Transverse colon (tissue), 4 donors: ENCODE measurements around the gene TMED8. TPM values are rescaled to one million over a fixed set of nuclear protein-coding genes. Genes with fewer than 3 reads are reported as not detected.

Experiments
- DNase-seq: peaks from one replicate; pipeline ENCODE4 v3.0.0-alpha.2; 2019
- H3K27ac ChIP-seq, 4 donors: fragments of 200-600 bp; sonication (generic); 2 replicates each; pipeline ENCODE4 v1.5.1; 2016 to 2018; ENCODE audit warnings: inconsistent platforms in 4 of 4
- H3K27me3 ChIP-seq: fragments of 200-600 bp; sonication (generic); 2 replicates; pipeline ENCODE4 v1.5.1; 2017; ENCODE audit warnings: inconsistent platforms
- H3K36me3 ChIP-seq, 4 donors: fragments of 200-600 bp; sonication (generic); 2 replicates each; pipeline ENCODE4 v1.5.1; 2017 to 2019; ENCODE audit warnings: inconsistent platforms in 4 of 4
- H3K4me1 ChIP-seq, 4 donors: fragments of 200-600 bp; sonication (generic); 2 replicates each; pipeline ENCODE4 v1.5.1; 2017 to 2020; ENCODE audit warnings: inconsistent platforms in 4 of 4
- H3K4me3 ChIP-seq, 4 donors: fragments of 200-600 bp; sonication (generic); 1 replicate in 1 of 4; 2 replicates in 3 of 4; pipeline versions ENCODE4 v1.5.1 to v1.6.1; 2017 to 2019; ENCODE audit warnings: inconsistent platforms in 4 of 4
- H3K9me3 ChIP-seq, 2 donors: fragments of 200-600 bp; sonication (generic); 2 replicates each; pipeline ENCODE4 v1.5.1; 2017 to 2019; ENCODE audit warnings: inconsistent platforms in 2 of 2
- CTCF ChIP-seq, 5 experiments: fragments of 200-600 bp in 3 of 5; fragments of 450-650 bp in 2 of 5; sonication (generic) in 3 of 5; IDR thresholded peaks; 1 replicate in 2 of 5; 2 replicates in 3 of 5; pipeline ENCODE4 v1.5.1; 2016 to 2017; ENCODE audit warnings: antibody characterized with exemption in 5 of 5, inconsistent platforms in 3 of 5, mild to moderate bottlenecking in 2 of 5, moderate library complexity in 1 of 5
- EP300 ChIP-seq: sonication (generic); formaldehyde crosslinking; IDR thresholded peaks from one replicate; pipeline ENCODE4 v1.6.1; 2017; ENCODE audit warnings: antibody characterized with exemption, low read depth
- POLR2A ChIP-seq: fragments of 450-650 bp; IDR thresholded peaks from one replicate; pipeline ENCODE4 v1.6.1; 2016; ENCODE audit warnings: antibody characterized with exemption, mild to moderate bottlenecking, moderate library complexity
- POLR2AphosphoS5 ChIP-seq, 3 donors: sonication (generic); formaldehyde crosslinking; IDR thresholded peaks; one replicate each; pipeline ENCODE4 v1.6.1; 2016; ENCODE audit warnings: antibody characterized with exemption in 3 of 3
- WGBS, 2 donors: methylation state at CpG; one replicate each; pipeline ENCODE4 v1.1.5; 2018; ENCODE audit warnings: low coverage in 1 of 2; 5-methylcytosine and 5-hydroxymethylcytosine counted together
- in situ Hi-C, 4 donors: fragments of 200-750 bp; cut with MboI; loops; one replicate each; pipeline versions ENCODE4 v1.15.0 to v1.15.1; 2017; ENCODE audit warnings: low sequenced_read_pairs in 3 of 4, low pct_ligation_motif_present in 1 of 4, low pct_unique_long_range_greater_than_20kb in 1 of 4
- intact Hi-C: fragments of 100-400 bp; cut with DNase I; formaldehyde crosslinking; loops from one replicate; pipeline ENCODE4 v1.15.1; 2023; ENCODE audit warnings: low total_unique reads
- total RNA-seq, 4 donors: library from RNA; depleted of rRNA; stranded (reverse); fragments of >200 nt; gene quantifications; one replicate each; pipeline ENCODE4 v1.1.0, GENCODE V29; 2016

TMED8 gene
- total RNA-seq, 4 donors from 2014 or later: 4.9 to 9.2 (median 6.2) TPM

- in situ Hi-C loops: loop anchor here in 2 of 4 donors (10.0 to 25.0 kb wide), 4 partner anchors 130 to 438 kb away; partner anchors contain the start of genes AHSA1 (in 1 of the 2), VIPAS39 (in 1 of the 2) and ZDHHC22 (in 1 of the 2)
- intact Hi-C loops: no loop called here
- no peak for DNase-seq
These were observed 51.8 kb downstream of the TMED8 start for GRCh38 chr14:77324816-77325745.

GRCh38 chr14:77324289-77324688, 52.6 kb downstream of the TMED8 start:
- Histone ChIP-seq H3K36me3 (no peaks in the 10 kb centered on the region), H3K9me3 (no peaks in the 10 kb centered on the region), H3K27ac (no peak overlapping the region), H3K4me3 (no peak overlapping the region), H3K27me3 (no peaks in the 10 kb centered on the region), H3K4me1 (peaks cover 5 to 16% (median 14%) of the 10 kb centered on the region in 4 donors)
- intact Hi-C loops: no loop called here
- TF ChIP-seq POLR2AphosphoS5 (IDR thresholded peaks at IDR 0.05) (no peak), CTCF (IDR thresholded peaks at IDR 0.05) (no peak), EP300 (no peak), POLR2A (no peak)
- DNase-seq: no peak
- 98% methylated on average over 3 of the region's 3 CpGs; no CpG with 5 or more reads in 1 of the 2 donors for WGBS, 2 donors
- in situ Hi-C loops: loop anchor here in 2 of 4 donors (10.0 to 25.0 kb wide), 4 partner anchors 131 to 437 kb away; partner anchors contain the start of genes AHSA1 (in 1 of the 2), VIPAS39 (in 1 of the 2) and ZDHHC22 (in 1 of the 2)

More at GRCh38 chr14:77324816-77325745, 51.8 kb downstream of the TMED8 start:
- Histone ChIP-seq H3K4me3 (no peak overlapping the region), H3K4me1 (peaks cover 0 to 9% (median 7%) of the 10 kb centered on the region in 4 donors), H3K27me3 (no peaks in the 10 kb centered on the region), H3K36me3 (no peaks in the 10 kb centered on the region), H3K27ac (no peak overlapping the region), H3K9me3 (no peaks in the 10 kb centered on the region)
- WGBS, 2 donors: 88% methylated on average over 11 of the region's 11 CpGs; no CpG with 5 or more reads in 1 of the 2 donors
- no peak for TF ChIP-seq POLR2A
- no peak for TF ChIP-seq EP300
- TF ChIP-seq CTCF (IDR thresholded peaks at IDR 0.05): no peak
- TF ChIP-seq POLR2AphosphoS5 (IDR thresholded peaks at IDR 0.05): no peak

GRCh38 chr14:77323571-77323970, 53.3 kb downstream of the TMED8 start:
- no peak overlapping the region for H3K4me3 ChIP-seq
- peaks cover 5 to 16% (median 14%) of the 10 kb centered on the region in 4 donors for H3K4me1 ChIP-seq
- 94% methylated on average over 4 of the region's 4 CpGs; no CpG with 5 or more reads in 1 of the 2 donors for WGBS, 2 donors
- H3K36me3 ChIP-seq: no peaks in the 10 kb centered on the region
- no peak for DNase-seq
- TF ChIP-seq POLR2AphosphoS5 (IDR thresholded peaks at IDR 0.05) (no peak), EP300 (no peak), CTCF (IDR thresholded peaks at IDR 0.05) (no peak), POLR2A (no peak)
- no peaks in the 10 kb centered on the region for H3K9me3 ChIP-seq
- in situ Hi-C loops: loop anchor here in 2 of 4 donors (10.0 to 25.0 kb wide), 4 partner anchors 131 to 436 kb away; partner anchors contain the start of genes AHSA1 (in 1 of the 2), VIPAS39 (in 1 of the 2) and ZDHHC22 (in 1 of the 2)
- intact Hi-C loops: no loop called here
- no peak overlapping the region for H3K27ac ChIP-seq
- no peaks in the 10 kb centered on the region for H3K27me3 ChIP-seq

- TF ChIP-seq CTCF (IDR thresholded peaks at IDR 0.05) (no peak), EP300 (no peak), POLR2A (no peak), POLR2AphosphoS5 (IDR thresholded peaks at IDR 0.05) (no peak)
- Histone ChIP-seq H3K4me1 (peaks cover 5 to 16% (median 14%) of the 10 kb centered on the region in 4 donors), H3K27me3 (no peaks in the 10 kb centered on the region), H3K9me3 (no peaks in the 10 kb centered on the region), H3K36me3 (no peaks in the 10 kb centered on the region), H3K27ac (no peak overlapping the region), H3K4me3 (no peak overlapping the region)
- 98 to 100% methylated on average over 5 of the region's 5 CpGs for WGBS, 2 donors
- in situ Hi-C loops (loop anchor here in 2 of 4 donors (10.0 to 25.0 kb wide), 4 partner anchors 132 to 436 kb away; partner anchors contain the start of genes AHSA1 (in 1 of the 2), VIPAS39 (in 1 of the 2) and ZDHHC22 (in 1 of the 2)), intact Hi-C loops (no loop called here)
- DNase-seq: no peak
These were observed 53.9 kb downstream of the TMED8 start for GRCh38 chr14:77322951-77323350.
